Measurements from ENCODE around the gene SLC1A5.
"Not testable (repeated sequence)": the region's sequence is repeated elsewhere in the genome, so short reads cannot be mapped to it uniquely, and the experiment has no call there.

Gene SLC1A5

DNA sequence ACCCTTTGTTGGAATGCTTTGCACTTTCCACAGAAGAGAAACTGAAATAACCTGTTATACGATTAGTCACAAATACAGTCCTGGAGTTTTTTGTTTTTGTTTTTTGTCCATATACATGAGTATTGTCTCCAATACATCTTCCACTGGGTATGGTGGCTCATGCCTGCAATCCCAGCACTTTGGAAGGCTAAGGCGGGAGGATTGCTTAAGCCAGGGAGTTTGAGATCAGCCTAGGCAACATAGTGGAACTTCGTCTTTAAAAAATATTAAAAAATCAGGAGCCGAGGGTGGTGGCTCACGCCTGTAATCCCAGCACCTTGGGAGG lies 37.3 kb upstream of the SLC1A5 start:
- Histone ChIP-seq H3K79me2 (ENCODE audit: insufficient read depth, low read length) (no peaks in the 10 kb centered on the region), H3K9me2 (ENCODE audit: low read depth, low read length) (no peaks in the 10 kb centered on the region), H3K36me3 (ENCODE audit: insufficient read depth, low read length) (no peaks in the 10 kb centered on the region), H3K4me3 (ENCODE audit: low read depth, low read length, poor library complexity, severe bottlenecking) (no peak overlapping the region), H3K9ac (ENCODE audit: low read length) (no peak overlapping the region), H3K27ac (ENCODE audit: low read depth, low read length, poor library complexity, severe bottlenecking) (no peak overlapping the region), H3K4me1 (ENCODE audit: insufficient read depth, low read length, severe bottlenecking) (peaks cover 27% of the 10 kb centered on the region), H2AFZ (ENCODE audit: low read length) (no peak overlapping the region), H3F3A (ENCODE audit: insufficient read depth, low read length) (no peaks in the 10 kb centered on the region), H3K27me3 (ENCODE audit: insufficient read depth, low read length) (no peaks in the 10 kb centered on the region), H3K9me3 (ENCODE audit: low read length) (no peaks in the 10 kb centered on the region), H3K4me2 (ENCODE audit: low read length) (no peak overlapping the region), H4K20me1 (ENCODE audit: insufficient read depth, low read length) (no peaks in the 10 kb centered on the region)
- TF ChIP-seq, protein P1, sequence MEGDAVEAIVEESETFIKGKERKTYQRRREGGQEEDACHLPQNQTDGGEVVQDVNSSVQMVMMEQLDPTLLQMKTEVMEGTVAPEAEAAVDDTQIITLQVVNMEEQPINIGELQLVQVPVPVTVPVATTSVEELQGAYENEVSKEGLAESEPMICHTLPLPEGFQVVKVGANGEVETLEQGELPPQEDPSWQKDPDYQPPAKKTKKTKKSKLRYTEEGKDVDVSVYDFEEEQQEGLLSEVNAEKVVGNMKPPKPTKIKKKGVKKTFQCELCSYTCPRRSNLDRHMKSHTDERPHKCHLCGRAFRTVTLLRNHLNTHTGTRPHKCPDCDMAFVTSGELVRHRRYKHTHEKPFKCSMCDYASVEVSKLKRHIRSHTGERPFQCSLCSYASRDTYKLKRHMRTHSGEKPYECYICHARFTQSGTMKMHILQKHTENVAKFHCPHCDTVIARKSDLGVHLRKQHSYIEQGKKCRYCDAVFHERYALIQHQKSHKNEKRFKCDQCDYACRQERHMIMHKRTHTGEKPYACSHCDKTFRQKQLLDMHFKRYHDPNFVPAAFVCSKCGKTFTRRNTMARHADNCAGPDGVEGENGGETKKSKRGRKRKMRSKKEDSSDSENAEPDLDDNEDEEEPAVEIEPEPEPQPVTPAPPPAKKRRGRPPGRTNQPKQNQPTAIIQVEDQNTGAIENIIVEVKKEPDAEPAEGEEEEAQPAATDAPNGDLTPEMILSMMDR (IDR thresholded peaks at IDR 0.05; ENCODE audit: low read length), result no peak
- no peak for TF ChIP-seq EZH2 (IDR thresholded peaks at IDR 0.05; ENCODE audit: borderline replicate concordance, low read length)

DNA sequence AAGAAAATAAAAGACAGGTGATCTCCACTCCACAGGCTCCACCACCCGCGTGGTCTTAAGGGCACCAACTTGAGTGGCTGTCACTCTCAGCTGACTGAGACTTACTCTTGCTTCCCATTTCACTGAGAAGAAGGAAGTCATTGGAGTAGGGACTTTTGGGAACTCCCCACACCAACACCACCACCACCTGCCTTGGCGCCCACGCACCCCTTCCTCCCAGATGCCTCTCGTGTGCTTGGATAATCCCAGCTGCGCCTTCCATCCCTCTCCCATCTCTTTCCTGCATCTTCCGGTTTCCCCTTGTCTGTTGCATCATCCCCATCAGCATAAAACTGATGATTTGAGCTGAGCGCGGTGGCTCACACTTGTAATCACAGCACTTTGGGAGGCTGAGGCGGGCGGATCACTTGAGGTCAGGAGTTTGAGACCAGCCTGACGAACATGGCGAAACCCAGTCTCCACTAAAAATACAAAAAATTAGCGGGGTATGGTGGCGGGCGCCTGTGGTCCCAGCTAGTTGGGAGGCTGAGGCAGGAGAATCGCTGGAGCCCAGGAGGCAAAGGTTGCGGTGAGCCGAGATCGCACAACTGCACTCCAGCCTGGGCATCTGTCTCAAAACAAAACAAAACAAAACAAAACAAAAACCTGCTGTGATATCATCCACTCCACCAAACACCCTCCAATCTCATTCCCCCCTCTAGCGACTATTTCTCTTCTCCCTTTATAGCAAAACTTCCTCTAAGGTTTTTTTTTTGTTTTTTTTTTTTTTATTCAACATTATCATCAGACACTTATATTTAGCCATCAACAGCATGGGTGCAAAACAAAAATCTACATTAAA lies 36.7 kb upstream of the SLC1A5 start:
- Histone ChIP-seq H3K79me2 (ENCODE audit: insufficient read depth, low read length) (no peaks in the 10 kb centered on the region), H3K4me1 (ENCODE audit: insufficient read depth, low read length, severe bottlenecking) (peaks cover 27% of the 10 kb centered on the region), H3K36me3 (ENCODE audit: insufficient read depth, low read length) (no peaks in the 10 kb centered on the region), H3K27me3 (ENCODE audit: insufficient read depth, low read length) (no peaks in the 10 kb centered on the region), H3F3A (ENCODE audit: insufficient read depth, low read length) (no peaks in the 10 kb centered on the region), H3K4me2 (ENCODE audit: low read length) (no peak overlapping the region), H3K9me2 (ENCODE audit: low read depth, low read length) (no peaks in the 10 kb centered on the region), H2AFZ (ENCODE audit: low read length) (no peak overlapping the region), H3K27ac (ENCODE audit: low read depth, low read length, poor library complexity, severe bottlenecking) (no peak overlapping the region), H3K4me3 (ENCODE audit: low read depth, low read length, poor library complexity, severe bottlenecking) (no peak overlapping the region), H3K9me3 (ENCODE audit: low read length) (no peaks in the 10 kb centered on the region), H3K9ac (ENCODE audit: low read length) (no peak overlapping the region), H4K20me1 (ENCODE audit: insufficient read depth, low read length) (no peaks in the 10 kb centered on the region)
- TF ChIP-seq, protein P1 (IDR thresholded peaks at IDR 0.05; ENCODE audit: low read length), result no peak
- TF ChIP-seq EZH2 (IDR thresholded peaks at IDR 0.05; ENCODE audit: borderline replicate concordance, low read length), result no peak

DNA sequence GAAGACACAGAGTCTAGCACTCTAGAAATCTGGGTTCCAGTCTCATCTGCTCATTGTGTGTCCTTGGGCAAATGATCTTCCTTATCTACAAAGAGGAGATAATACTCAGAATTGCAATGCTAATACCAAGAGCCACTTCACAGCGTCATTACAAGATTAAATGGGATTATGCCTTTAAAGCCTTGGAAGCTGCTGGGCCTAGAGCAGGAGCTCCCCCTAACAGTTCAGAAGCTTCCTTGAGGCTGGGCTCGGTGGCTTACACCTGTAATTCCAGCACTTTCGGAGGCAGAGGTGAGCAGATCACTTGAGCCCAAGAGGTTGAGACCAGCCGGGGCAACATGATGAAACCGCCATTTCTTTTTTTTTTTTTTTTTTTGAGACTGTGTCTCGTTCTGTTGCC lies 34.7 kb upstream of the SLC1A5 start:
- H3K36me3 ChIP-seq (ENCODE audit: insufficient read depth, low read length), result no peaks in the 10 kb centered on the region; the same call in 1 of the 2 replicates
- H2AFZ ChIP-seq (ENCODE audit: low read length), result no peak overlapping the region
- H3K4me1 ChIP-seq (ENCODE audit: insufficient read depth, low read length, severe bottlenecking), result peaks cover 22% of the 10 kb centered on the region
- no peak overlapping the region for H3K4me3 ChIP-seq (ENCODE audit: low read depth, low read length, poor library complexity, severe bottlenecking)
- no peaks in the 10 kb centered on the region for H4K20me1 ChIP-seq (ENCODE audit: insufficient read depth, low read length)
- H3K27ac ChIP-seq (ENCODE audit: low read depth, low read length, poor library complexity, severe bottlenecking), result no peak overlapping the region
- no peaks in the 10 kb centered on the region for H3F3A ChIP-seq (ENCODE audit: insufficient read depth, low read length)
- H3K9ac ChIP-seq (ENCODE audit: low read length), result no peak overlapping the region
- no peaks in the 10 kb centered on the region for H3K9me2 ChIP-seq (ENCODE audit: low read depth, low read length)
- no peaks in the 10 kb centered on the region for H3K27me3 ChIP-seq (ENCODE audit: insufficient read depth, low read length)
- TF ChIP-seq, protein P1 (IDR thresholded peaks at IDR 0.05; ENCODE audit: low read length), result no peak
- no peak for TF ChIP-seq EZH2 (IDR thresholded peaks at IDR 0.05; ENCODE audit: borderline replicate concordance, low read length)
- no peaks in the 10 kb centered on the region for H3K9me3 ChIP-seq (ENCODE audit: low read length)
- H3K4me2 ChIP-seq (ENCODE audit: low read length), result no peak overlapping the region
- H3K79me2 ChIP-seq (ENCODE audit: insufficient read depth, low read length), result no peaks in the 10 kb centered on the region

DNA sequence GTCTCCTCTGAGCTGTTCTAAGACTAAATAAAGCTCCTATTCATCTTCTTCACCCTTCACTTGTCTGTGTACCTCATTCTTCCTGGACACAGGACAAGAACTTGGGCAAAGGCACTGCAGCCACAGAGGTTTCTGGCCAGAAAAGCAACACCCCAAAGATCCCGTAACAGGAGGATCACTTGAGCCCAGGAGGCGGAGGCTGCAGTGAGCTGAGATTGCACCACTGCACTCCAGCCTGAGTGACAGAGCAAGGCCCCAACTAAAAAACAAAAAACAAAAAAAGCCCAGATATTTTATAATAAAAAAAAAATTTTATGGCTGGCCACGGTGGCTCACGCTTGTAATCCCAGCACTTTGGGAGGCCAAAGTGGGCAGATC lies 34.0 kb upstream of the SLC1A5 start:
- not testable (repeated sequence) for H3K27me3 ChIP-seq (ENCODE audit: insufficient read depth, low read length); H3K79me2 ChIP-seq (ENCODE audit: insufficient read depth, low read length); H4K20me1 ChIP-seq (ENCODE audit: insufficient read depth, low read length); H3K4me2 ChIP-seq (ENCODE audit: low read length); H3F3A ChIP-seq (ENCODE audit: insufficient read depth, low read length); H3K9ac ChIP-seq (ENCODE audit: low read length); H3K36me3 ChIP-seq (ENCODE audit: insufficient read depth, low read length); H2AFZ ChIP-seq (ENCODE audit: low read length); H3K4me3 ChIP-seq (ENCODE audit: low read depth, low read length, poor library complexity, severe bottlenecking); H3K9me3 ChIP-seq (ENCODE audit: low read length); H3K9me2 ChIP-seq (ENCODE audit: low read depth, low read length)
- Histone ChIP-seq H3K27ac (ENCODE audit: low read depth, low read length, poor library complexity, severe bottlenecking) (peak overlapping the region; percentile 30), H3K4me1 (ENCODE audit: insufficient read depth, low read length, severe bottlenecking) (peaks cover 22% of the 10 kb centered on the region)
